H9 (cell line): ENCODE data around the gene ZNF831. TPM values are rescaled to one million over a fixed set of nuclear protein-coding genes. Genes with fewer than 3 reads are reported as not detected.

Source experiments
- DNase-seq: peaks from one replicate; pipeline ENCODE4 v3.0.0-alpha.2; 2017
- H2AFZ ChIP-seq: one replicate; pipeline ENCODE4 v1.6.1; 2013; ENCODE audit warnings: mild to moderate bottlenecking, low read length, control low read depth, moderate library complexity
- H2AK5ac ChIP-seq: 2 replicates; pipeline ENCODE4 v1.6.1; 2013; ENCODE audit warnings: low read length, control low read depth, mixed read lengths; ENCODE audit not compliant: insufficient read length
- H2BK120ac ChIP-seq: one replicate; pipeline ENCODE4 v1.6.1; 2013; ENCODE audit warnings: low read depth, mild to moderate bottlenecking, low read length, control low read depth, inconsistent platforms; ENCODE audit not compliant: poor library complexity, severe bottlenecking
- H2BK12ac ChIP-seq: 2 replicates; pipeline ENCODE4 v1.6.1; 2013; ENCODE audit warnings: low read length, control low read depth, mixed read lengths, low read depth; ENCODE audit not compliant: insufficient read length
- H2BK15ac ChIP-seq: 2 replicates; pipeline ENCODE4 v1.6.1; 2013; ENCODE audit warnings: low read depth, low read length, control low read depth
- H2BK20ac ChIP-seq: one replicate; pipeline ENCODE4 v1.6.1; 2013; ENCODE audit warnings: low read depth, mild to moderate bottlenecking, low read length, control low read depth, inconsistent platforms; ENCODE audit not compliant: poor library complexity, severe bottlenecking
- H2BK5ac ChIP-seq: 2 replicates; pipeline ENCODE4 v1.6.1; 2013; ENCODE audit warnings: low read length, control low read depth, mixed read lengths; ENCODE audit not compliant: insufficient read length
- H3K14ac ChIP-seq: 2 replicates; pipeline ENCODE4 v1.6.1; 2013; ENCODE audit warnings: low read length, control low read depth; ENCODE audit not compliant: insufficient read depth
- H3K18ac ChIP-seq: 2 replicates; pipeline ENCODE4 v1.6.1; 2013; ENCODE audit warnings: low read depth, mild to moderate bottlenecking, mixed read lengths, low read length, control low read depth; ENCODE audit not compliant: insufficient read length
- H3K23ac ChIP-seq: 2 replicates; pipeline ENCODE4 v1.6.1; 2013; ENCODE audit warnings: low read length, control low read depth, mixed read lengths, low read depth; ENCODE audit not compliant: insufficient read length
- H3K23me2 ChIP-seq: 2 replicates; pipeline ENCODE4 v1.6.1; 2013; ENCODE audit warnings: low read depth, mild to moderate bottlenecking, mixed read lengths, low read length, control low read depth; ENCODE audit not compliant: insufficient read length, poor library complexity, severe bottlenecking
- H3K27ac ChIP-seq: 2 replicates; pipeline ENCODE4 v1.5.1; 2013; ENCODE audit warnings: low read length, control low read depth, mixed read lengths, low read depth; ENCODE audit not compliant: insufficient read length
- H3K27me3 ChIP-seq: 2 replicates; pipeline ENCODE4 v1.6.1; 2013; ENCODE audit warnings: low read length, control low read depth, inconsistent platforms; ENCODE audit not compliant: insufficient read depth
- H3K4ac ChIP-seq: 2 replicates; pipeline ENCODE4 v1.6.1; 2013; ENCODE audit warnings: low read depth, mild to moderate bottlenecking, control low read depth, inconsistent platforms, low read length, moderate library complexity
- H3K4me1 ChIP-seq: 2 replicates; pipeline ENCODE4 v1.6.1; 2013; ENCODE audit warnings: low read length, control low read depth, inconsistent platforms; ENCODE audit not compliant: insufficient read depth
- H3K4me2 ChIP-seq: 2 replicates; pipeline ENCODE4 v1.6.1; 2013; ENCODE audit warnings: low read length, control low read depth, mixed read lengths; ENCODE audit not compliant: insufficient read length, insufficient read depth
- H3K56ac ChIP-seq: 2 replicates; pipeline ENCODE4 v1.6.1; 2013; ENCODE audit warnings: low read depth, mild to moderate bottlenecking, mixed read lengths, low read length, control low read depth; ENCODE audit not compliant: insufficient read length
- H3K79me1 ChIP-seq: 2 replicates; pipeline ENCODE4 v1.6.1; 2013; ENCODE audit warnings: low read depth, mild to moderate bottlenecking, moderate library complexity, low read length, control low read depth, inconsistent platforms; ENCODE audit not compliant: insufficient read depth, poor library complexity, severe bottlenecking
- H3K79me2 ChIP-seq: 2 replicates; pipeline ENCODE4 v1.6.1; 2013; ENCODE audit warnings: low read length, control low read depth, inconsistent platforms; ENCODE audit not compliant: insufficient read depth
- H3K9ac ChIP-seq: 2 replicates; pipeline ENCODE4 v1.6.1; 2013; ENCODE audit warnings: low read length, control low read depth, mixed read lengths; ENCODE audit not compliant: insufficient read length; ENCODE audit errors: extremely low read depth
- H3K9me3 ChIP-seq: one replicate; pipeline ENCODE4 v1.6.1; 2013; ENCODE audit warnings: low read depth, low read length, inconsistent platforms; ENCODE audit not compliant: control insufficient read depth
- H3T11ph ChIP-seq: one replicate; pipeline ENCODE4 v1.6.1; 2013; ENCODE audit warnings: mild to moderate bottlenecking, low read length, control low read depth, inconsistent platforms
- H4K20me1 ChIP-seq: one replicate; pipeline ENCODE4 v1.6.1; 2013; ENCODE audit not compliant: control insufficient read depth, insufficient read length, insufficient read depth
- H4K5ac ChIP-seq: 2 replicates; pipeline ENCODE4 v1.6.1; 2013; ENCODE audit warnings: low read depth, mild to moderate bottlenecking, mixed read lengths, low read length, control low read depth; ENCODE audit not compliant: insufficient read length
- H4K8ac ChIP-seq: replicated peaks from 2 replicates; pipeline ENCODE4 v1.6.1; 2013; ENCODE audit warnings: low read length, control low read depth, mixed read lengths, low read depth; ENCODE audit not compliant: insufficient read length
- H4K91ac ChIP-seq: 2 replicates; pipeline ENCODE4 v1.6.1; 2013; ENCODE audit warnings: low read depth, mild to moderate bottlenecking, moderate library complexity, mixed read lengths, low read length, control low read depth; ENCODE audit not compliant: insufficient read length
- H3K27ac Mint-ChIP-seq, 3 experiments: 2 replicates in 2 of 3; 3 replicates in 1 of 3; pipeline ENCODE4 v1.8.0; 2020 to 2021; ENCODE audit warnings: mixed read lengths in 3 of 3, mild to moderate bottlenecking in 1 of 3, moderate library complexity in 1 of 3
- H3K27me3 Mint-ChIP-seq: 2 replicates; pipeline ENCODE4 v1.8.0; 2021; ENCODE audit warnings: low read depth, mild to moderate bottlenecking, moderate library complexity, mixed read lengths
- H3K36me3 Mint-ChIP-seq, 3 experiments: 2 replicates in 2 of 3; 3 replicates in 1 of 3; pipeline ENCODE4 v1.8.0; 2020 to 2021; ENCODE audit warnings: low read depth in 3 of 3, mixed read lengths in 3 of 3; ENCODE audit not compliant: insufficient read depth in 1 of 3
- H3K4me1 Mint-ChIP-seq, 2 experiments: 2 replicates each; pipeline ENCODE4 v1.8.0; 2020; ENCODE audit warnings: mixed read lengths in 2 of 2
- H3K4me3 Mint-ChIP-seq, 2 experiments: 2 replicates in 1 of 2; 3 replicates in 1 of 2; pipeline ENCODE4 v1.8.0; 2020 to 2021; ENCODE audit warnings: mild to moderate bottlenecking in 2 of 2, mixed read lengths in 2 of 2, moderate library complexity in 1 of 2
- H3K9me3 Mint-ChIP-seq, 2 experiments: 2 replicates in 1 of 2; 3 replicates in 1 of 2; pipeline ENCODE4 v1.8.0; 2020; ENCODE audit warnings: mild to moderate bottlenecking in 2 of 2, mixed read lengths in 2 of 2, moderate library complexity in 1 of 2
- WGBS: extraction: QIAGEN DNeasy Blood & Tissue Kit; methylation state at CpG from one replicate; pipeline ENCODE4 v1.1.7; 2013; ENCODE audit warnings: missing lambda C conversion rate, low lambda C conversion rate, mixed read lengths; ENCODE audit not compliant: insufficient read length; ENCODE audit errors: extremely low coverage; 5-methylcytosine and 5-hydroxymethylcytosine counted together
- total RNA-seq: library from RNA; stranded (reverse); gene quantifications from 2 replicates; pipeline ENCODE4 v1.2.1, GENCODE V29; 2021
- TF ChIP-seq, protein P1 (sequence below): fragments of 200-600 bp; sonication (generic); conservative IDR thresholded peaks from 3 replicates; pipeline ENCODE4 v1.8.0; 2021; ENCODE audit warnings: antibody characterized with exemption, mild to moderate bottlenecking

Gene ZNF831
- total RNA-seq, 1 experiment from 2014 or later = not detected

DNA sequence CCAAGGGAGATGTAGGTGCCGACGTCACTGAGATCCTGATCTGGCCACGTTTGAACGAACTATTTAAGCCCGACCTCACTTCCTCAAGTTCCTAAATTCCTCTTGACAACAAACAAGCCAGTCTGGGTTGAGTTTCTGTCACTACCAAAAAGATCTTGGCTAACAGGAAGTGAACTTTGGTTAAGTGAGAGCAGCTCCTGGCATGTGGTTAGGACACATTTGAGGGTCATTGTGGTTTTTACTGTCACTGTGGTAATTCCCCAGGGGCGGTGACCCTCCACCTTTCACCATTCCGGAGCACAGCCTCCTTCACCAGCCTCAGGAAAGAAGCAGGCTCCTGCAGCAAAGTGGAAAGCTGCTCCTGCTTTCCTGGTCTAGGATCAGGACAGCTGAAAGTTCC is 43.1 kb upstream of the ZNF831 start:
- Histone ChIP-seq H4K8ac (no peak overlapping the region), H3K27me3 (no peaks in the 10 kb centered on the region), H4K91ac (no peak overlapping the region), H2BK20ac (no peak overlapping the region), H4K20me1 (no peaks in the 10 kb centered on the region), H2BK15ac (no peak overlapping the region), H3K4me1 (peaks cover 13% of the 10 kb centered on the region), H3K79me1 (no peaks in the 10 kb centered on the region), H2AK5ac (no peak overlapping the region), H3K18ac (peak overlapping the region; percentile 17), H3K14ac (0 out of 2 replicates have a peak overlapping the region, but pooled peaks have one; percentile 13), H2BK5ac (no peak overlapping the region), H3K27ac (no peak overlapping the region), H3K23ac (no peak overlapping the region), H2AFZ (no peak overlapping the region), H3K23me2 (no peaks in the 10 kb centered on the region), H2BK120ac (no peak overlapping the region), H3K56ac (no peak overlapping the region), H2BK12ac (no peak overlapping the region), H3K79me2 (0 out of 2 replicates have a peak, but pooled peaks cover 3% of the 10 kb centered on the region), H4K5ac (no peak overlapping the region), H3K9ac (no peak overlapping the region), H3K4me2 (no peak overlapping the region), H3K4ac (no peak overlapping the region), H3T11ph (no peak overlapping the region), H3K9me3 (no peaks in the 10 kb centered on the region)
- Mint-ChIP-seq H3K4me1 (peaks cover 26 to 43% of the 10 kb centered on the region in 2 experiments), H3K9me3 (peaks cover 15% of the 10 kb centered on the region in 2 experiments), H3K4me3 (no peak overlapping the region), H3K36me3 (peaks cover 4 to 12% (median 8%) of the 10 kb centered on the region in 3 experiments; a peak in 5 of 7 replicates), H3K27me3 (peaks cover 3% of the 10 kb centered on the region; the same call in 1 of the 2 replicates), H3K27ac (no peak overlapping the region)
- TF ChIP-seq, protein P1, sequence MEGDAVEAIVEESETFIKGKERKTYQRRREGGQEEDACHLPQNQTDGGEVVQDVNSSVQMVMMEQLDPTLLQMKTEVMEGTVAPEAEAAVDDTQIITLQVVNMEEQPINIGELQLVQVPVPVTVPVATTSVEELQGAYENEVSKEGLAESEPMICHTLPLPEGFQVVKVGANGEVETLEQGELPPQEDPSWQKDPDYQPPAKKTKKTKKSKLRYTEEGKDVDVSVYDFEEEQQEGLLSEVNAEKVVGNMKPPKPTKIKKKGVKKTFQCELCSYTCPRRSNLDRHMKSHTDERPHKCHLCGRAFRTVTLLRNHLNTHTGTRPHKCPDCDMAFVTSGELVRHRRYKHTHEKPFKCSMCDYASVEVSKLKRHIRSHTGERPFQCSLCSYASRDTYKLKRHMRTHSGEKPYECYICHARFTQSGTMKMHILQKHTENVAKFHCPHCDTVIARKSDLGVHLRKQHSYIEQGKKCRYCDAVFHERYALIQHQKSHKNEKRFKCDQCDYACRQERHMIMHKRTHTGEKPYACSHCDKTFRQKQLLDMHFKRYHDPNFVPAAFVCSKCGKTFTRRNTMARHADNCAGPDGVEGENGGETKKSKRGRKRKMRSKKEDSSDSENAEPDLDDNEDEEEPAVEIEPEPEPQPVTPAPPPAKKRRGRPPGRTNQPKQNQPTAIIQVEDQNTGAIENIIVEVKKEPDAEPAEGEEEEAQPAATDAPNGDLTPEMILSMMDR = no peak
- no CpG with 5 or more reads among the region's 7 CpGs for WGBS
- DNase-seq = no peak
